K562 (cell line): ENCODE measurements around the gene EPHB2. TPM values are rescaled to one million over a fixed set of nuclear protein-coding genes. Genes with fewer than 3 reads are reported as not detected.

Experiments used
- ATAC-seq: fragments of 200-7000 bp; cut with Tn5 transposase; 3 replicates; pipeline ENCODE4 v1.9.1; 2020; ENCODE audit warnings: moderate library complexity
- BruUV-seq: library from RNA; stranded (reverse); fragments of 400-500 nt; replicated peaks from 2 replicates; lab custom pipeline; 2021; lab: Mats Ljungman, UMichigan
- CTCF ChIA-PET: fragments of 300-600 bp; formaldehyde crosslinking; extraction: SDS; loops from one replicate; lab custom pipeline; 2021; ENCODE audit warnings: low intra/inter-chr PET ratio; lab: Yijun Ruan, JAX
- POLR2A ChIA-PET: fragments of 300-600, 350-650 bp; sonication (Branson Sonifier 250); formaldehyde crosslinking; extraction: SDS; loops from one replicate; lab custom pipeline; 2021; ENCODE audit warnings: antibody characterized with exemption, inconsistent platforms; lab: Yijun Ruan, JAX
- DNase-seq, 4 experiments: peaks; one replicate each; pipeline versions ENCODE4 v3.0.0 to v3.0.0-alpha.2; 2011 to 2018; ENCODE audit warnings: low spot score in 3 of 4, mixed read lengths in 3 of 4; ENCODE audit errors: extremely low read depth in 1 of 4
- FAIRE-seq: peaks from 2 replicates; lab custom pipeline; 2011; peaks lifted over from hg19 to GRCh38; lab: Jason Lieb, UNC
- H2AFZ ChIP-seq: 2 replicates; pipeline ENCODE4 v1.6.0; 2011; ENCODE audit warnings: low read depth, low read length, control low read depth, inconsistent platforms
- H3K27ac ChIP-seq: fragments of 200-600 bp; 3 replicates; pipeline ENCODE4 v1.8.0; 2011; ENCODE audit warnings: low read depth, mild to moderate bottlenecking, control low read depth, inconsistent platforms, low read length, moderate library complexity, mixed read lengths; ENCODE audit errors: extremely low read depth
- H3K27me3 ChIP-seq, 2 experiments: fragments of 300-600 bp in 1 of 2; 2 replicates in 1 of 2; 3 replicates in 1 of 2; pipeline versions ENCODE4 v1.6.0 to v1.8.0; 2011; ENCODE audit warnings: inconsistent platforms in 2 of 2, low read length in 2 of 2, mild to moderate bottlenecking in 1 of 2, mixed read lengths in 1 of 2, moderate library complexity in 1 of 2; ENCODE audit not compliant: control insufficient read depth in 2 of 2, insufficient read depth in 2 of 2
- H3K36me3 ChIP-seq: fragments of 300-600 bp; 3 replicates; pipeline ENCODE4 v1.8.0; 2011; ENCODE audit warnings: mild to moderate bottlenecking, low read length, inconsistent platforms; ENCODE audit not compliant: control insufficient read depth, insufficient read depth
- H3K4me1 ChIP-seq, 2 experiments: fragments of 200-600 bp in 1 of 2; replicated peaks in 1 of 2; 2 replicates in 1 of 2; 3 replicates in 1 of 2; pipeline versions ENCODE4 v1.5.1 to v1.8.0; 2011; ENCODE audit warnings: inconsistent platforms in 2 of 2, low read length in 2 of 2, mild to moderate bottlenecking in 1 of 2, mixed read lengths in 1 of 2, moderate library complexity in 1 of 2; ENCODE audit not compliant: control insufficient read depth in 2 of 2, insufficient read depth in 2 of 2
- H3K4me2 ChIP-seq: 2 replicates; pipeline ENCODE4 v1.6.1; 2011; ENCODE audit warnings: low read length, control low read depth, inconsistent platforms, mixed read lengths; ENCODE audit not compliant: insufficient read depth
- H3K4me3 ChIP-seq: fragments of 200-600 bp; sonication (generic), shearing (Covaris generic); 2 replicates; pipeline ENCODE4 v1.5.1; 2016; ENCODE audit warnings: control low read depth, inconsistent platforms
- H3K79me2 ChIP-seq: fragments of 200-600 bp; 3 replicates; pipeline ENCODE4 v1.8.0; 2011; ENCODE audit warnings: low read length, inconsistent platforms; ENCODE audit not compliant: control insufficient read depth, insufficient read depth
- H3K9ac ChIP-seq, 2 experiments: 2 replicates each; pipeline versions ENCODE4 v1.6.0 to v1.6.1; 2011; ENCODE audit warnings: low read depth in 2 of 2, low read length in 2 of 2, control low read depth in 1 of 2, inconsistent platforms in 1 of 2, mild to moderate bottlenecking in 1 of 2, mixed read lengths in 1 of 2; ENCODE audit not compliant: insufficient read depth in 1 of 2
- H3K9me1 ChIP-seq: one replicate; pipeline ENCODE4 v1.6.0; 2011; ENCODE audit warnings: inconsistent platforms, mild to moderate bottlenecking, low read length, moderate library complexity; ENCODE audit not compliant: control insufficient read depth, insufficient read depth
- H3K9me3 ChIP-seq: replicated peaks from 2 replicates; pipeline ENCODE4 v1.5.1; 2011; ENCODE audit warnings: low read depth, low read length, inconsistent platforms; ENCODE audit not compliant: control insufficient read depth, insufficient read depth
- H4K20me1 ChIP-seq: replicated peaks from 2 replicates; pipeline ENCODE4 v1.6.1; 2011; ENCODE audit warnings: low read length, inconsistent platforms, mixed read lengths; ENCODE audit not compliant: control insufficient read depth, insufficient read depth
- ARHGAP35 ChIP-seq: fragments of 450-650 bp; IDR thresholded peaks from 2 replicates; pipeline ENCODE4 v1.6.1; 2018; ENCODE audit not compliant: partially characterized antibody
- CBFB ChIP-seq: sonication (generic); formaldehyde crosslinking; IDR thresholded peaks from 2 replicates; pipeline ENCODE4 v1.4.0; 2020; ENCODE audit warnings: mild to moderate bottlenecking, missing genetic modification reagents
- EWSR1 ChIP-seq: fragments of 450-650 bp; IDR thresholded peaks from 2 replicates; pipeline ENCODE4 v1.6.1; 2018; ENCODE audit warnings: borderline replicate concordance, mild to moderate bottlenecking, low read depth, moderate library complexity; ENCODE audit not compliant: partially characterized antibody
- FOXJ3 ChIP-seq: sonication (generic); formaldehyde crosslinking; IDR thresholded peaks from 2 replicates; pipeline ENCODE4 v1.4.0; 2020; ENCODE audit warnings: mild to moderate bottlenecking, missing genetic modification reagents
- HDAC2 ChIP-seq: fragments of 450-650 bp; IDR thresholded peaks from 2 replicates; pipeline ENCODE4 v1.6.1; 2016; ENCODE audit warnings: mild to moderate bottlenecking
- HDGF ChIP-seq: fragments of 450-650 bp; IDR thresholded peaks from 2 replicates; pipeline ENCODE4 v1.6.1; 2016
- NR4A1 ChIP-seq, 2 experiments: fragments of 250-450 bp in 1 of 2; fragments of 450-650 bp in 1 of 2; sonication (Bioruptor Pico) in 1 of 2; IDR thresholded peaks; 2 replicates each; pipeline versions ENCODE4 v1.4.0 to v1.6.1; 2016 to 2020; ENCODE audit warnings: mild to moderate bottlenecking in 2 of 2, missing compliant biosample characterization in 1 of 2, missing genetic modification characterization in 1 of 2, moderate library complexity in 1 of 2
- PCBP1 ChIP-seq: fragments of 200-400 bp; formaldehyde crosslinking; IDR thresholded peaks from 2 replicates; pipeline ENCODE4 v1.6.1; 2018; ENCODE audit warnings: mild to moderate bottlenecking, low read depth, low read length; ENCODE audit not compliant: poor library complexity, severe bottlenecking
- RUNX1 ChIP-seq: sonication (generic); IDR thresholded peaks from 2 replicates; pipeline ENCODE4 v1.6.1; 2016; ENCODE audit warnings: antibody characterized with exemption, low read depth
- SIN3B ChIP-seq: fragments of 450-650 bp; IDR thresholded peaks from 2 replicates; pipeline ENCODE4 v1.6.1; 2017; ENCODE audit warnings: low read depth, mild to moderate bottlenecking, moderate library complexity
- SOX6 ChIP-seq: fragments of 450-650 bp; IDR thresholded peaks from 2 replicates; pipeline ENCODE4 v1.6.1; 2014; ENCODE audit warnings: mild to moderate bottlenecking
- ZKSCAN1 ChIP-seq: fragments of 150-350 bp; IDR thresholded peaks from 2 replicates; pipeline ENCODE4 v1.6.1; 2016; ENCODE audit warnings: low read depth, low read length
- ZNF121 ChIP-seq: sonication (generic); formaldehyde crosslinking; conservative IDR thresholded peaks from 2 replicates; pipeline ENCODE4 v1.8.0; 2022; ENCODE audit warnings: missing genetic modification reagents
- ZNF780A ChIP-seq: fragments of 250-450 bp; sonication (Bioruptor Pico); IDR thresholded peaks from 2 replicates; pipeline ENCODE4 v1.5.0; 2021; ENCODE audit warnings: mild to moderate bottlenecking
- WGBS: fragments of 100-300 bp; shearing (Covaris generic); methylation state at CpG from one replicate; pipeline ENCODE4 v1.1.6; 2016; ENCODE audit warnings: low coverage, mixed read lengths; ENCODE audit not compliant: insufficient coverage; ENCODE audit errors: missing lambda C conversion rate; 5-methylcytosine and 5-hydroxymethylcytosine counted together
- in situ Hi-C: fragments of 300-500 bp; cut with MboI; formaldehyde crosslinking; loops from 4 replicates; pipeline ENCODE4 v1.15.0; 2018; ENCODE audit warnings: inconsistent platforms, mixed read lengths
- intact Hi-C: fragments of 100-400 bp; cut with micrococcal nuclease; formaldehyde crosslinking; loops from 2 replicates; pipeline ENCODE4 v1.14.2; 2022
- polyA plus RNA-seq, 8 experiments: library from polyadenylated mRNA; depleted of rRNA in 4 of 8; stranded (reverse) in 5 of 8; unstranded in 3 of 8; fragments of >200 nt; fragmentation: Nextera tagmentation in 2 of 8; fragmentation: Illumina TruSeq in 1 of 8; extraction: Ambion mirVana in 2 of 8; extraction: Trizol in 1 of 8; gene quantifications; 2 replicates each; pipeline versions ENCODE4 v1.2.1 to v1.2.3, GENCODE V29; 2011 to 2014; ENCODE audit warnings: inconsistent platforms in 1 of 8, missing spikeins in 1 of 8
- total RNA-seq, 7 experiments: library from RNA; depleted of rRNA in 6 of 7; stranded (reverse); fragments of >200 nt in 6 of 7; fragmentation: Illumina TruSeq in 2 of 7; extraction: Trizol in 2 of 7; gene quantifications; 2 replicates each; pipeline versions ENCODE4 v1.2.1 to v1.2.3, GENCODE V29; 2011 to 2021; ENCODE audit warnings: low replicate concordance in 1 of 7
- TF ChIP-seq, protein P1 (sequence below): fragments of 450-650 bp; formaldehyde crosslinking; IDR thresholded peaks from 2 replicates; pipeline ENCODE4 v1.4.0; 2020; ENCODE audit warnings: mild to moderate bottlenecking
- TF ChIP-seq, protein P2 (sequence below): fragments of 450-650 bp; IDR thresholded peaks from 2 replicates; pipeline ENCODE4 v1.7.0; 2016; ENCODE audit warnings: borderline replicate concordance

Gene EPHB2
- total and polyA plus RNA-seq, 9 of the 15 experiments (the other 6 are each of a cell fraction or from before 2014, with no cell fraction given) = not detected

DNA sequence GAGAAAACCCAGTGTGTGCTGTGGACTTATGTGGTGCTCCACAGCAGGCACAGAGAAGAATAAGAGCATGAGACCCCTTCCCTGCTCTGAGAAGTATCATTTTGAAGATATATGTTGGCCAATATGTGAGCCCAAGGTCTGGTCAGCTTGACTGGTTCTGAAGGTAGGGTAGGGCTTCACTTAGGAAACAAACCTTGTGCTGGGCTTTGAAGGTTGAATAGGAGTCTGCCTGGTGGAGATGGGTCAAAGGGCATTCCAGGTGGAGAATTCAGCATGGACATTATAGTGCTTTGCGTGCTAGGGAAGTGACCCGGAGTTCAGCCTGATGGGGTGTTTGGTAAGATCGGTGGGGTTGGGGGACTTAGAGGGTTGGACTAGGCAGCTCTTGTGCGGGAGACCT, 99.1 kb downstream of the EPHB2 start:
- Histone ChIP-seq H2AFZ (no peak overlapping the region), H3K36me3 (no peaks in the 10 kb centered on the region), H3K79me2 (no peaks in the 10 kb centered on the region), H3K27ac (no peak overlapping the region), H3K9me3 (no peaks in the 10 kb centered on the region), H3K4me1 (peaks cover 0 to 6% of the 10 kb centered on the region in 2 experiments; a peak in 1 of 5 replicates), H3K4me2 (no peak overlapping the region), H3K9me1 (no peaks in the 10 kb centered on the region), H4K20me1 (peaks cover 13% of the 10 kb centered on the region), H3K27me3 (peaks cover 11 to 61% of the 10 kb centered on the region in 2 experiments; a peak in 4 of 5 replicates), H3K9ac (no peak overlapping the region), H3K4me3 (no peak overlapping the region)
- in situ Hi-C loops = no loop called here
- no peak for TF ChIP-seq PCBP1
- no peak for TF ChIP-seq SIN3B
- TF ChIP-seq, protein P1, sequence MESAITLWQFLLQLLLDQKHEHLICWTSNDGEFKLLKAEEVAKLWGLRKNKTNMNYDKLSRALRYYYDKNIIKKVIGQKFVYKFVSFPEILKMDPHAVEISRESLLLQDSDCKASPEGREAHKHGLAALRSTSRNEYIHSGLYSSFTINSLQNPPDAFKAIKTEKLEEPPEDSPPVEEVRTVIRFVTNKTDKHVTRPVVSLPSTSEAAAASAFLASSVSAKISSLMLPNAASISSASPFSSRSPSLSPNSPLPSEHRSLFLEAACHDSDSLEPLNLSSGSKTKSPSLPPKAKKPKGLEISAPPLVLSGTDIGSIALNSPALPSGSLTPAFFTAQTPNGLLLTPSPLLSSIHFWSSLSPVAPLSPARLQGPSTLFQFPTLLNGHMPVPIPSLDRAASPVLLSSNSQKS (CRISPR knock-in tag) = no peak
- TF ChIP-seq HDAC2 = no peak
- ChIA-PET CTCF (no interaction called here), POLR2A (no interaction called here)
- WGBS = 0% methylated on average over 4 of the region's 4 CpGs
- BruUV-seq = no TSS peak
- intact Hi-C loops = no loop called here
- FAIRE-seq (peak; percentile 44), DNase-seq (no peak), ATAC-seq (no peak)

DNA sequence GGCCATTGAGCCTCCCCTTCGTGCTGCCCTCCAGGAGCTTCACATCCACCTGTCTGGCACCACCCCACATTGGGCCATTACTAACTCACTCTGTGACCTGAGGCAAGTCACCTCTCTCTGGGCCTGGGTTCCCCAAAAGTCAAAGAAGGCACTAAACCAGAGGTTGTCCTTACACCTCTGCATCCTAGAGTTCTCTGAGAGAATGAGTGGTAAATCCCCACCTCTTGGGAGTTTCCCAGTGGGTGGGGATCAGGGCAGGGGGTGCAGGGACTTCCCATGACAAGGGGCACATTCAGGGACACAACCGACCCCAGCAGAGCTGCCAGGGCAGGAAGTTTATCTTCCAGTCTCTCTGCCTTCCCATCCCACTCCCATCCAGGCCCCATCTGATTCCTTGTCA, 99.7 kb downstream of the EPHB2 start:
- H3K27me3 ChIP-seq = peaks cover 11 to 61% of the 10 kb centered on the region in 2 experiments; a peak in 4 of 5 replicates
- intact Hi-C loops (no loop called here), in situ Hi-C loops (no loop called here)
- H3K9me3 ChIP-seq = no peaks in the 10 kb centered on the region
- no peak overlapping the region for H3K27ac ChIP-seq
- H3K9me1 ChIP-seq = no peaks in the 10 kb centered on the region
- FAIRE-seq (no peak), DNase-seq (no peak), ATAC-seq (no peak)
- 0% methylated on average over 2 of the region's 2 CpGs for WGBS
- no peak overlapping the region for H3K4me2 ChIP-seq
- H3K79me2 ChIP-seq = no peaks in the 10 kb centered on the region
- H2AFZ ChIP-seq = no peak overlapping the region
- peaks cover 14% of the 10 kb centered on the region for H4K20me1 ChIP-seq
- H3K9ac ChIP-seq = no peak overlapping the region
- ChIA-PET CTCF (no interaction called here), POLR2A (no interaction called here)
- H3K36me3 ChIP-seq = no peaks in the 10 kb centered on the region
- no TSS peak for BruUV-seq
- H3K4me3 ChIP-seq = no peak overlapping the region
- H3K4me1 ChIP-seq = peaks cover 0 to 6% of the 10 kb centered on the region in 2 experiments; a peak in 1 of 5 replicates
- TF ChIP-seq SOX6 = no peak
- no peak for TF ChIP-seq FOXJ3 (CRISPR knock-in tag)
- no peak for TF ChIP-seq EWSR1
- TF ChIP-seq ZKSCAN1 = no peak
- no peak for TF ChIP-seq CBFB (CRISPR knock-in tag)
- TF ChIP-seq HDGF = no peak
- no peak for TF ChIP-seq ZNF780A (CRISPR knock-in tag)
- TF ChIP-seq ZNF121 = no peak
- TF ChIP-seq ARHGAP35 = no peak
- TF ChIP-seq, protein P2, sequence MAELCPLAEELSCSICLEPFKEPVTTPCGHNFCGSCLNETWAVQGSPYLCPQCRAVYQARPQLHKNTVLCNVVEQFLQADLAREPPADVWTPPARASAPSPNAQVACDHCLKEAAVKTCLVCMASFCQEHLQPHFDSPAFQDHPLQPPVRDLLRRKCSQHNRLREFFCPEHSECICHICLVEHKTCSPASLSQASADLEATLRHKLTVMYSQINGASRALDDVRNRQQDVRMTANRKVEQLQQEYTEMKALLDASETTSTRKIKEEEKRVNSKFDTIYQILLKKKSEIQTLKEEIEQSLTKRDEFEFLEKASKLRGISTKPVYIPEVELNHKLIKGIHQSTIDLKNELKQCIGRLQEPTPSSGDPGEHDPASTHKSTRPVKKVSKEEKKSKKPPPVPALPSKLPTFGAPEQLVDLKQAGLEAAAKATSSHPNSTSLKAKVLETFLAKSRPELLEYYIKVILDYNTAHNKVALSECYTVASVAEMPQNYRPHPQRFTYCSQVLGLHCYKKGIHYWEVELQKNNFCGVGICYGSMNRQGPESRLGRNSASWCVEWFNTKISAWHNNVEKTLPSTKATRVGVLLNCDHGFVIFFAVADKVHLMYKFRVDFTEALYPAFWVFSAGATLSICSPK = no peak
- no peak for TF ChIP-seq RUNX1
- no peak for TF ChIP-seq NR4A1 (CRISPR knock-in tag; IDR thresholded peaks at IDR 0.05)
- no peak for TF ChIP-seq NR4A1 (tag; IDR thresholded peaks at IDR 0.05)
